HUDEP-2 (cell line): Measurements from ENCODE around the gene SCLT1.
"Not testable (repeated sequence)": the region's sequence is repeated elsewhere in the genome, so short reads cannot be mapped to it uniquely, and the experiment has no call there.

ENCODE experiments used
- DNase-seq, 76 experiments: peaks; one replicate each; lab custom pipeline; 2025; ENCODE audit not compliant: unreplicated experiment in 76 of 76; lab: John Stamatoyannopoulos, UW

SCLT1 gene

DNA sequence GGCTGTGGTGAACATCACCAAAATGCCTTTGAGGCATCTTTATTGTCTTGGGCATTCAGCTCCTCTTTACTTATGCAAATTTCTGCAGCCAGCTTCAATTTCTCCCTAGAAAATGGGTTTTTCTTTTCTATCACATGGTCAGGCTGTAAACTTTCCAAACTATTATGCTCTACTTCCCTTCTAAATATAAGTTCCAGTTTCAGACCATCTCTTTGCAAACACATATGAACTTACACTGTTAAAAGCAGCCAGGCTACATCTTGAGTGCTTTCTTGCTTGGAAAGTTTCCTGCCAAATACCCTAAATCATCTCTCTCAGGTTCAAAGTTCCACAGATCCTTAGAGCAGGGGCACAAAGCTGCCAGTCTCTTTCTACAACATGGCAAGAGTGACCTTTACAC lies 13.2 kb downstream of the SCLT1 start:
- no peak for DNase-seq

DNA sequence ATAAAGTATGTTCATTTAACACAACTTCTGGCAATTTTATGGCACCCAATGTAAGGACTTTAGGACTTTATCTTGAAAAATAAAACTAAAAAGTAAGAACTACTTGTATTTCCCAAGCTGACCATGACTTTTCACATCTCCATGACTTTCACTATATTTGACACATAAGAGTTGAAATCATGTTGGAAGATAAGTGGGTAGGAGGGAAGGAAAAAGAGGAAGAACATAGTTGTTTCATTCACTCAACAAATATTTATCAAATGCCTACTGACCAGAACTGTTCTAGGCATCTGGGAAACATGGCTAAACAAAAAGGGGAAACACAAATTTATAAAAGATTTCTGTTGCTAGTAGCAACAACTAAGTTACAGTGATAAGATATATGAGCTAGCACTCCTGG lies 16.0 kb downstream of the SCLT1 start:
- DNase-seq: no peak

DNA sequence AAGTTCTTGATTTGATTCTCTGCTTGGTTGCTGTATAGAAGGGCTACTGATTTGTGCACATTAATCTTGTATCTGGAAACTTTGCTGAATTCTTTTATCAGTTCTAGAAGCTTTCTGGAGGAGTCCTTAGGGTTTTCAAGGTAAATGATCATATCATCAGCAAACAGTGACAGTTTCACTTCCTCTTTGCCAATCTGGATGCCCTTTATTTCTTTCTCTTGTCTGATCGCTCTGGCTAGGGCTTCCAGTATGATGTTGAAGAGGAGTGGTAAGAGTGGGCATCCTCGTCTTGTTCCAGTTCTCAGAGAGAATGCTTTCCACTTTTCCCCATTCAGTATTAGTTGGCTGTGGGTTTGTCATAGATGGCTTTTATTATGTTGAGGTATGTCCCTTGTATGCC lies 23.8 kb downstream of the SCLT1 start:
- DNase-seq: not testable (repeated sequence)

DNA sequence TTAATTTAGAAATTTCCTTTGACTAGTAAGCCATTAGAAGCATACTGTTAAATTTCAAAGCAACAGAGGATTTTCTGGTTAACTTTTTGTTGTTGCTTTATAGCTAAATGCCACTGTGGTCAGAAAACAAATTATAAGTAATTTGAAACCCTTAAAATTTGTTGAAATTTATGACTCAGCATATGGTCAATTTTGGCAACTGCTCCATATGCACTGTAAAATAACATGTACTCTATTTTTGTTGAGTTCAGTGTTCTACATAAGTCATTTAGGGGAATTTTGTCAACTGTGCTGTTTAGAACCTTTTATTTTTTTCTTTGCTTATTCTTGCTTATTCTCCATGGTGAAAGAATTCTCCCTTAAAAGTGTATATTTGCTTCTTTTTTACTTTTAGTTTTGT lies 28.6 kb downstream of the SCLT1 start:
- no peak for DNase-seq

DNA sequence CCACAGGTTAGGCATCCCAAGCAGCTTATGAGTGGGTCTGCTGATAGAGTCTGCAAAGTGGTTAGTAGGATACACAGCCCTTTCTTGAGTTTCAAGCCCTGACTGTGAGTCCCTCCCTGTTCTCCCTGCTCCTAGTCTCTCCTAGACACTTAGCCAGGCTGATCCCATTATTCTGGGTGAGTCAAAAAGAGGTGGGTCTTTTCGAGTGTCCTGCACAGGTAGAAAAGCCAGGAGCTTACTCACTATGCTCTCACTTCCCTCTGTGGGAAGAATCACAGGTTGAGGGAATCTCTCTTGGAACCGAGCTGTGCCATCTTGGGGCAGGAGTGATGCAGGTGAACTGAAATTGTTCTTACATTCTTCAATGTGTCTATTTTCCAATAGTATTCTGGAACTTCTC lies 29.7 kb downstream of the SCLT1 start:
- DNase-seq: no peak

DNA sequence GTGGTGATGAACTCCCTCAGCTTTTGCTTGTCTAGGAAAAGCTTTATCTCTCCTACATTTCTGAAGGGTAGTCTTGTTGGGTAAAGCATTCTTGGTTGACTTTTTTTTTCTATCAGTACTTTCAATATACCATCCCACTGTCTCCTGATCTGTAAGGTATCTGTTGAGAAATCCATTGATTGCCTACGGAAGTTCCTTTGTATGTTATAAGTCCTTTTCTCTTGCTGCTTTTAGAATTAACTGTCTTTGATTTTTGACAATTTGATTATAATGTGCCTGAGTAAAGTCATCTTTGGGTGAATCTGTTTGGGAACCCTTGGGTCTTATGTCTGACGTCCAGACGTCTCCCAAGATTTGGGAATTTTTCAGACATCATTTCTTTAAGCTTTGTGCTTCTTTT lies 30.8 kb downstream of the SCLT1 start:
- DNase-seq: no peak

DNA sequence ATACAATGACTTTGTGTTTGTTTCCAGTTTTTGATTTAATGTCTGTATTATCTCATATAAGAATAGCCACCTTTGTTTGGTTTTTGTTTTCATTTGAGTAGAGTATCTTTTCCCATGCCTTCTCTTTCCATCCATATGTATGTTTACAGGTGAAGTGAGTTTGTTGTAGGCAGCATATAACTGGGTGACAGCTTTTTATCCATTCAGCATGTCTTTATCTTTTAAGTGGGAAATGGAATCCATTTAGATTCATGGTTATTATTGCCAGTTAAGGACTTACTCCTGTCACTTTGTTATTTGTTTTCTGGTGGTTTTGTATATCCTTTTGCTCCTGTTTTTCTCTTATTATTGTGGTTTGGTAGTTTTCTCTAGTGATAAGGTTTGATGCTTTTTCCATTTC lies 34.3 kb downstream of the SCLT1 start:
- no peak for DNase-seq

DNA sequence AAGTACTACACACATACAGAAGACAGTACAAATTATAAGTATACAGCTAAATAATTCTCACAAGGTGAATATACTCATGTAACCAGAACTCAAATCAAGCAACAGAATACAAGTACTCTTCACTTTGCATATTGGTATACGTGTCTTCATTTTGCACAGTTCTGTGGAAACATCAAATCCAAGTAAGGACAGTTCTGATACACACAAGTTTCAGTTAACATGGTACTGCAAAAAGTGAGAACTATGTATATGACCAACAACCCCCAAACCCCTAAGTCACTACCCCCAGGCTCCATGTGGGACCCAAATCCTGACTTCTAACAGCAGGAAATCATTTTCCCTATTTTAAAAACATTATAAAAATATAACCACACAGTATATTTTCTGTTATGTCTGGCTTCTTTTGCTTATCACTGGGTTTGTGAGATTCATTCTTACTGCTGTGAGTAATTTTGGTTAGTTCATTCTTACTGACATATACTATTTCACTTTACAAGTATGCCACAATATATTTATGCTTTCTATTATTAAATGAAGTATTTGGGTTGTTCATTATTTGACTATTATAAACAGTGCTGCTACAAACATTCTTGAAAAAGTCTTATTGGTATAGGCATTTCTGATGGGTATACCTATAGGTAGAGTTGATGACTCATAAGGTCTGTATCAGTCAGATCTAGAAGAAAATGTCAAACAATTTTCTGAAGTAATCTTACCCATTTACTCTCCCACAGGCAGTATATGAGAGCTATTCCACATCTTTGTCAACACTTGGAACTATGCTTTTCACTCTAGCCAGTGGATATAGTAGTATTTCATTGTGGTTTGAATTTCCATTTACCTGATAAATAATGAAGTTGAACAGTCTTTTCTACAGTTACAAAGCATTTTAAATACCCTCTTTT lies 47.0 kb downstream of the SCLT1 start:
- no peak for DNase-seq

DNA sequence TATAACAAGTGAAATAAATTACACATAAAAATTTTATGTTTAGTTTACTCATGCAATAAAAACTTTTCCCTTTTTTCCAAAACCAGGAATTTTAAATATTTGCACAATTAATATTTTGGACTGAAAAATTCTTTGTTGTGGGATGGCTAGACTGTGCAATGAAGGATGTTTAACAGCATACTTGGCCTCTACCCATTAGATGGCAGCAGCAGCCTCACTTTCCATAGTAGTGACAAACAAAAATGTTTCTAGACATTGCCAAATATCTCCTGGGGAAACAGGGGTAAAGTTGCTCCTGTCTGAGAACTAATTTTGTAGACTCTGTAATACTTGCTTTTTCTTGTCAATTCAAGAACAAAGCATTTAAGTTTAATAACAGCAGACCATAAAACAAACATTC lies 49.8 kb downstream of the SCLT1 start:
- DNase-seq: peak in 7 of 76 experiments; percentile 1 to 6 (median 1)

DNA sequence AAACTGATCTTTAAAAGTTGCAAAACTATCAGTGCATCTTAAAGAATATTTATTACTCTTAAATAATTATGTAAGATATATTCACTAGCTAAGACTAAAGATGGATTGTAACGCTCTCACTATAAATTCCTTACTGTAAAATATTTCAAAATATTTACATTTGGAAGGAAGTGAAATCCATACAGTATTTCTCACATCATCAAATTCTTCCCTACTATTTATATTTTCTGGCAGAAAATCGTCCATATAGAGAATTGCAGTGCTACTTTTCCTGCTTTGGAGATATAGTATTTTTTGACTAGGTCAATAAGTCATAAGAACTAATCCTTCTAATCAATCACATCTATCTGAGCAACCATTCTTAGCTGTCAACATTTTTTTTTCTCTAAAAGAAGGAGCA lies 52.9 kb downstream of the SCLT1 start:
- DNase-seq: no peak

DNA sequence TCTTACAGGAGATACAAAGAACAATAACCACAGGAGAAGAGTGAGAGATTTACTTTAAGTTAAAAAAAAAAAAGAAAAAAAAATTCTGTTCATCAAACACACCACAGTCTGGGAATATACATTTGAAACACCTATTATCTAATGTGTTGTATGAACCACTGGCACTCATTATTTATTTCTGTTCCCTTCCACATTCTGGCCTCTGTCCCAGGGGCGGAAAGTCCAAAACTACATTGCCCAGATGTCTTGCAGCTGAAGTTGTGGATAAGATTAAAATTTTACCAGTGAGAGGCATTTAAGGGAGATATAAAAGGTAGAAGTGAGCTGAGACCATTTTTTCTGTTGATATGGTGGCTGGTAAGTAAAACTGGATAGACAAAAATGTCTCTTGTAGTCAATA lies 56.2 kb downstream of the SCLT1 start:
- peak in 19 of 76 experiments; percentile 1 to 40 (median 4) for DNase-seq

DNA sequence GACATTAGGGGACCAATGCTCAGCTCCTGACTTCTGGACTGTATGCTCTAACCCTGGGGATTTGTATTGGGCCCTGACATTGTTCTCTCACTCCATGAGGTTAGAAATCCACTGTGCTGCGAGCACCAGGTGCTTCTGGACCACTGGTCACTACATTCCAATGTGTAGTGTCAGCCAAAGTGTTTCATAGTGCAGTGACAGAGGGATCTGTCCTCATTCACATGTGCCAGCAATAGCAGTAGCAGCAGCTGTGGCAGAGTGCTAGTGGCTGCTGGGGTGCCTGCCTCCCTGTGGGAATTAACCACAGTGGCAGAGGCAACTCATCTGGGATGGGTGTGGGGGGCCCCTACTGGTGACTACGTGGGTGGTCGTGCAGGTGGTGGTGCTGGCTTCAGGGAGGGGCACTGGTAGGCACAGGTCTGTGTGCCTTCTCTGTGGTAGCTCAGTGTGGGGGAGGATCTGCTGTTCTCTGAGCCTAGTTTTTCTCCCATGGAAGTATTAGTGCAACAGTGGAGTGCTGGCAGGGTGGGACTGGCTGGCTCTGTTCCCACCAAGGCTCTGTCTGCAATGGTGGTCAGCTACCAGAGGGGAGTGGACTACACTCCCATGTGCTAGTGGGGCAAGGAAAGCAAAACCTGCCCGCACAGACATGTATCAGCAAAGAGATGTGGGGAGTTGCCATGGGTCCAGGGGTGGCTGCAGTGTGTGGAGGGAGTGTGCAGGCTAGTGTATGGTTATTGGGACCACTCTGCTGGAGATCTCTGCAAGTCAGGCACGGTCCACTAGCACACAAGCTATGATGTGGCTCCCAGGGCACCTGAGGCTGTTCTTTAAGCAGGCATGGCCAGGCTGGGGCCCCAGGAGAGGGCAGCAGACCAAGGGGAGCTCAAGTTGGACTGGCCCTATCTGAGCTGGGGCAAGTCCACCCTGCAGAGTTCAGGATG lies 78.5 kb downstream of the SCLT1 start:
- peak in 1 of 76 experiments; percentile 0 for DNase-seq

DNA sequence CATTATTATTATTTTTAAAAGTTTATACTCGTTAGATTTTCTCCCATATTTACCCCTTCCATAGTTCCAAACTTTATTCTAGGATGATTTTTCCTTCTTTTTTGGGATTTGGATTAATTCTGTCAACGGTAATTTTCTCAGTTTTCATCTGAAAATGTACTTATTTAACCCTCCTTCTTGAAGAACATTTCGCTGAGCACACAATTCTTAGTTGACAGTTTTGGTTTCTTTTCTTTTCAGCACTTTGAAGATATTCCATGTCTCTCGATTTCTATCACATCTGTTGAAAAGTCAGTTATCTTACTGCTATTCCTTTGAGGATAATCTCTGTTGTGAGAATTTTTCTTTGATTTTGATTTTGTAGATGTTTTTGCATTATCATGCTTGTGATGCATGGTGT lies 85.2 kb downstream of the SCLT1 start:
- DNase-seq: no peak

DNA sequence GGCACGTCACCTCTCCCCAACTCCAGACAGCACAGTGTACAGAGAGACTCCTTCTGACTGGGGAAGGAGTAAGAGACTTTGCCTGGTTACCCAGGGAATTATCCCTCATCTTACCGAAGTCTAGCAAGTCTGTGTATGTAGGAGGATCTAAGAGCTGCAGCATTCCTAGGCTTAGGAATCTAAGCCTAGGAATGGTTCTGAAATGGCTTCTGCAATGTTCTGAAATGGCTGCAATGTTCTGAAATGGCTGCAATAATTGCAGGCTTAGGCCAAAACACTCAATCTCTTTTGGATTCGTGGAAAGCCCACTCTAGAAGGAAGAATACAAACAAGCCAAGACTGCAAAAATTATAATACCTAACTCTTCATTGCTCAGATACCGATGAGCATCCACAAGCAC lies 106.4 kb downstream of the SCLT1 start:
- DNase-seq: no peak

DNA sequence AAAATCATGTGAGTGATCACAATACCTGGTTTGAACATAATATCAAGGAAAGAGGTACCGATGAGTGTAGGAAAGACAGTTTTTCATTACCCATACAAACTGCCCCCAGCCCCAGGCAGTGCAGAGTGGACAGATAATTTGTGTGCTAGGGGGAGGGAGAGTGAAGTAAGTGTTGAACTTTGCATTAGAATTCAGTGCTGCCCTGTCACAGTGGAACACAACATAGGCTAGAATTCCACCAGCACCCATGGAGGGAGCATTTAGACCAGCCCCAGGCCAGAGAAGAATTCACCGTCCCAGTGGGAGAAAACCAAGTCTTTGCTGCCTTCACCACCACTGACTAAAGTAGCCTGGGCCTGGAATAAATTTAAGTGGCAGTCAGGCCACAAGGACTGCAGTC lies 107.3 kb downstream of the SCLT1 start:
- no peak for DNase-seq

DNA sequence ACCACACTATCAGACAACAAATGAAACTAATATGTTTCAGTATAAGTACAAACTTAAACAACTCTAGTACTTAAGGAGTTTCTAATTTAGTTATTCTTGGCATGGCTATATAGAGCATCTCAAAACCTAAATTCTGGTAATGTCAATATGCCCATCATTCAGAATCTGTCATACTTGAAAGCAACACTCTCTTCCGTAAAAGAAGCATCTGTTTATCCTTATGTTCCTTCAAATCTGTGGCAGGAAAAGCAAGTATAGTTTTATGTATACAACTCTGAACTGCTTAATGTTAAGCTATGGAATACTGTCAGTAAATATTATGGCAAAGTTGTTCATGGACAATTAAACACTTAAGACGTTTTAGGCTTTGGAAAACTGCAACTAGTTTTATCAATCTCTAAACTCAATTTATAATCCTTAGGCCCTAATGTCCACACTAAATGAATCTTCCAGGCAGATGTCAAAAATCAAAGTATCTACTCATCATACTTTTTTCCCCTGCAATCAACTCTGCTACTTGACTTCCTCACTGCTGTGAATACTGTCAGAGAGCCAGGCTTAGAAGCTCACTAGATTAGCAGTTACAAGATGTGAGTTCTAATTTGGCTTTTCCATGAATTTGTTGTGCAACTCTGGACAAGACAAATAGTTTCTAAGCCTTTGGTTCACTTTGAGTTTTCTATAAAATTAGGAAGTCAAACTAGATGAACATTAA lies 109.4 kb downstream of the SCLT1 start:
- DNase-seq: no peak

DNA sequence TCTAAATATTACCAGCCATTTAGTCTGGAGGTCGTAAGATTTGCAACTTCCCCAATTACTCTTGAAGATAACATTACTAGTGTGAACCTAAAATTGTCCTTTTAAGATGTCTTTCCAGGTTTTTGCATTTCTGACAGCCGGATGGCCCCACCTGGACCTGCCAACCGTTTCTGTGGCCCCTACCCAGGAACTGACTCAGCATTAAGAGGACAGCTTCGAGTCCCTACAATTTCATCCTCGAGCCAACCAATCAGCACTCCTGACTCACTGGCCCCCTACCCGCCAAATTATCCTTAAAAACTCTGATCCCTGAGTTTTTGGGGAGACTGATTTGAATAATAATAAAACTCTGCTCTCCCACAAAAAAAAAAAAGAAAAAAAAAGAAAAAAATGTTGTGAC lies 112.0 kb downstream of the SCLT1 start:
- DNase-seq: no peak

DNA sequence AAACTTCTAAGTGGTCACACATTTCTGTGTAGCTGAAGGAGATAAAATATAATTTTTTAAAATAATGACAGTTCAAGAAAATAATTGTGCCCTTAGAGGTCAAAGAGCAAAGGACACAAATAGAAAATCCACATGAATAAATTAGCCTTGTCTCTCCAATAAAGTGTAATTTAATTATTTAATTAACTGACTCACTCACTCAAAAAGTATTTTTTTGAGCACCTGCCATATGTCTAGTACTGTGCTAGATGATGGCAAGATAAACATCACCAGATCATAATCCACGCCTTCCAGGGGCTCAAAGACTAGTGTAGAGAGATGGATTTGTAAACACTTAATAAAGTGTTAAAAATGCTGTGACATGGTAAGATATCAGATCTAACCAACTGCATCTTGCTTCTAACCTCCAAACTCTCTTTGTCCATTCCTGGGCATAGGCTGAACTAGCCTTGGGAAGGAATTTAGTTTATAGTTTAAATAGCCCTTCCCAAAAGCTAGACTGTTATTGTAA lies 112.5 kb downstream of the SCLT1 start:
- no peak for DNase-seq

DNA sequence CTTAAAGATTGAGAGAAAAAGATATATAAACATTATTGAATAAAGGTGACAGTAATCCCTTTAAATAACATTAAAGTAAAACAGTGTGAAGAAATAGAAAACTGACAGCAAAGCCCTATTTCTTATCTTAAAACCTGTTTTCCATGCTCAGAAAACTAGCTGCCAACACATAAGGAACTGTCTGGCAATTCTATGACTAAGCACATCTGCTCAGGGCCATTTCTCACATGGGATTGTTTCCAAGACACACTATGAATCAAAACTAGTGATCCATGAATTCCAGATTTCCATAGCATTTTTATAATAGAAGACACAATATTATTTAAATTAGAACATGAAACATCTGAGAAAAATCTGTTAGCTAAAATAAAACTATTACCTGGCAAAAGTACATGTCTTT lies 113.4 kb downstream of the SCLT1 start:
- peak in 2 of 76 experiments; percentile 3 to 4 for DNase-seq

DNA sequence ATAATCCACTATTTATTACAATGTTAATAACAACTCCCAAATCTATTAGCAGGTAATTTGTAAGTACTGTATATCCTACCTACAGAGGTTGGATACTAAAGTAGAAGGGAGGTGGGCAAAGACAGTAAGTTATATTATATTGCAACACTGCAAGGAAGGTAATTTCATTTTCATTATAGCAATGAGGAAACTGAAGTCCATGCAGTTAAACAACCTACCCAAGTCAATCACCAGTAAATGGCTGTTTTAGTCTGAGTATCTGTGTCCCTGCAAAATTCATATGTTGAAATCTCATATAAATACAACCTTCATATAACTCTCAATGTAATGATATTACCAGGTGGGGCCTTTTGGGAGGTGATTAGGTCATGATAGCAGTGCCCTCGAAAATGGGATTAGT lies 114.4 kb downstream of the SCLT1 start:
- no peak for DNase-seq

DNA sequence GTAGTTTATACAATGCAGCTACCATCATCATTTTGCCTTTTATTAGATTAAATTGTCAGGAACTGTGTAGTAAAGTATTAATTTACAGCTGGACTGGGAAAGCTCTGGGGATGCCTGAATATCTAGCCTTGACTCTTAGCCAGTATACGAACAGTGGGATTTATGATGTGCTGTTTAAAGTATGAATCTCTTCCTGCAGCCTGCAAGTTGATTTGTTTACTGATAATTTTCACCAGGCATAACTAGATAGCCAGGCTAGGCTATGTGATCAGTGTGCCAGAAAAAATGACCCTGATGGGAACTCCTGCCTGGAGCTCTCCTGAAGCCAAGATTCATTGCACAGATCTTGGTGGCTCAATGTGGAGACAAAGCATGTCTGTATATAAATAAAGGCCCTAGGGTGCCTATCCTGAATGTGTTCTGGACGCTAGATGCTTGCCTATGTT lies 119.2 kb downstream of the SCLT1 start:
- DNase-seq: no peak
